ENCODE data around the gene KMT2E. TPM values are rescaled to one million over a fixed set of nuclear protein-coding genes. Genes with fewer than 3 reads are reported as not detected.

The KMT2E gene
- total and polyA plus RNA-seq, 2 donors (not counting 3 experiments of a cell fraction or from before 2014, with no cell fraction given) = 19.0 to 74.8 TPM

DNA sequence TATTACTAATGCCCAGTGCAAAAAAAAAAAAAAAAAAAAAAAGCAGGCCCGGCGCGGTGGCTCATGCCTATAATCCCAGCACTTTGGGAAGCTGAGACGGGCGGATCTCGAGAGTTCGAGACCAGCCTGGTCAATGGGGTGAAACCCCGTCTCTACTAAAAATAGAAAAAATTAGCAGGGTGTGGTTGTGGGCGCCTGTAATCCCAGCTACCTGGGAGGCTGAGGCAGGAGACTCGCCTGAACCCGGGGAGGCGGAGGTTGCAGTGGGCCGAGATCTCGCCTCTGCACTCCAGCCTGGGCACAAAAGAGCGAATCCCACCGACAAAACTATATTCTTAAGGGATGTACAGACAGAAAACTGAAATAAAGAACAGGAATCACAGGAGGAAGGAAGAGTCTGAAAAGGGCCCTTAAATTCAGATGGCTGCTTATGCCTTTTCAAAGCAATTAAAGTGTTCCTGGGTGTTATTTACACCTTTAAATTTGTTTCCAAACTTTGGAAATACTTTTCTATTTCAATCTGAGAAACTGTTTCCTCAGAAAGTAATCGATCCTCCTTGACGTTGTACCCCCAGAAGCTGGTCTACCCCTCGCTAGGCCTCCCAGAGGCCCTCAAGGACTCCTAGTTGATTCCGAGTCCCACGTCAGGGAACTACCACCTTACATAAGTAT is 2.0 kb upstream of the KMT2E start:
- Histone ChIP-seq H3K4me2 (ENCODE audit: insufficient read depth, low read length) (peak overlapping the region; percentile 100), H3K79me2 (ENCODE audit: control insufficient read depth, insufficient read depth, low read length) (peaks cover 84% of the 10 kb centered on the region), H3K9me1 (replicated peaks; ENCODE audit: control insufficient read depth, extremely low read depth, insufficient read depth, low read length) (no peaks in the 10 kb centered on the region), H3K27ac (ENCODE audit: insufficient read depth, low read depth, low read length) (peak overlapping the region; percentile 98), H4K20me1 (replicated peaks; ENCODE audit: control insufficient read depth, extremely low read depth, insufficient read depth, low read length) (peaks cover 4% of the 10 kb centered on the region), H2AFZ (ENCODE audit: low read depth, low read length) (no peak overlapping the region), H3K4me3 (replicated peaks in 1 of 3; ENCODE audit: insufficient read depth in 1 of 3, low read depth in 1 of 3, low read length in 3 of 3) (peak overlapping the region; percentile 93 to 99 (median 98)), H3K4me1 (ENCODE audit: control insufficient read depth, extremely low read depth, insufficient read depth, low read length) (peaks cover 28% of the 10 kb centered on the region), H3K9me3 (replicated peaks; ENCODE audit: control insufficient read depth, insufficient read depth, low read length) (no peaks in the 10 kb centered on the region), H3K36me3 (ENCODE audit: control insufficient read depth in 2 of 2, extremely low read depth in 1 of 2, insufficient read depth in 2 of 2, low read length in 2 of 2) (no peaks in the 10 kb centered on the region), H3K9ac (replicated peaks; ENCODE audit: extremely low read depth, insufficient read depth, low read length) (peak overlapping the region; percentile 99), H3K27me3 (ENCODE audit: control insufficient read depth in 2 of 2, insufficient read depth in 2 of 2, low read length in 2 of 2) (no peaks in the 10 kb centered on the region)
- TSS peak; percentile 22 for BruUV-seq (replicated peaks)
- ChIA-PET CTCF (interaction anchor here (6.8 kb wide), 1 partner anchor 30 kb away, joined by 97 read pairs; no protein-coding TSS in a partner anchor), POLR2A (interaction anchor here (0.6 to 5.2 kb wide), 7 partner anchors 13 to 874 kb away, joined by 3 to 35 read pairs (median 5); no protein-coding TSS in a partner anchor)
- no peak for TF ChIP-seq JUN (IDR thresholded peaks at IDR 0.05; ENCODE audit: borderline replicate concordance, insufficient read depth, insufficient read length, low read depth)
- TF ChIP-seq, protein P1, sequence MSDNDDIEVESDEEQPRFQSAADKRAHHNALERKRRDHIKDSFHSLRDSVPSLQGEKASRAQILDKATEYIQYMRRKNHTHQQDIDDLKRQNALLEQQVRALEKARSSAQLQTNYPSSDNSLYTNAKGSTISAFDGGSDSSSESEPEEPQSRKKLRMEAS (IDR thresholded peaks at IDR 0.05; ENCODE audit: insufficient read depth, insufficient read length) = no peak
- no peak for TF ChIP-seq GATA2 (IDR thresholded peaks at IDR 0.05; ENCODE audit: insufficient read depth, insufficient read length, low read depth, low read length)
- TF ChIP-seq MYC (IDR thresholded peaks at IDR 0.05; ENCODE audit: low read depth, low read length) = no peak
- no peak for TF ChIP-seq POLR2AphosphoS5 (IDR thresholded peaks at IDR 0.05; ENCODE audit: insufficient read depth, low read depth, low read length)
- TF ChIP-seq, protein P2, sequence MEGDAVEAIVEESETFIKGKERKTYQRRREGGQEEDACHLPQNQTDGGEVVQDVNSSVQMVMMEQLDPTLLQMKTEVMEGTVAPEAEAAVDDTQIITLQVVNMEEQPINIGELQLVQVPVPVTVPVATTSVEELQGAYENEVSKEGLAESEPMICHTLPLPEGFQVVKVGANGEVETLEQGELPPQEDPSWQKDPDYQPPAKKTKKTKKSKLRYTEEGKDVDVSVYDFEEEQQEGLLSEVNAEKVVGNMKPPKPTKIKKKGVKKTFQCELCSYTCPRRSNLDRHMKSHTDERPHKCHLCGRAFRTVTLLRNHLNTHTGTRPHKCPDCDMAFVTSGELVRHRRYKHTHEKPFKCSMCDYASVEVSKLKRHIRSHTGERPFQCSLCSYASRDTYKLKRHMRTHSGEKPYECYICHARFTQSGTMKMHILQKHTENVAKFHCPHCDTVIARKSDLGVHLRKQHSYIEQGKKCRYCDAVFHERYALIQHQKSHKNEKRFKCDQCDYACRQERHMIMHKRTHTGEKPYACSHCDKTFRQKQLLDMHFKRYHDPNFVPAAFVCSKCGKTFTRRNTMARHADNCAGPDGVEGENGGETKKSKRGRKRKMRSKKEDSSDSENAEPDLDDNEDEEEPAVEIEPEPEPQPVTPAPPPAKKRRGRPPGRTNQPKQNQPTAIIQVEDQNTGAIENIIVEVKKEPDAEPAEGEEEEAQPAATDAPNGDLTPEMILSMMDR (IDR thresholded peaks at IDR 0.05; ENCODE audit: extremely low read depth in 1 of 2, insufficient read depth in 1 of 2, low read depth in 1 of 2, low read length in 2 of 2) = no peak
- no peak for TF ChIP-seq POLR2A (IDR thresholded peaks at IDR 0.05; ENCODE audit: low read depth, low read length)
- TF ChIP-seq FOS (IDR thresholded peaks at IDR 0.05; ENCODE audit: borderline replicate concordance, insufficient read depth, low read length) = no peak
- no peak for TF ChIP-seq EZH2 (IDR thresholded peaks at IDR 0.05; ENCODE audit: borderline replicate concordance, low read depth, low read length, severe bottlenecking)
- FAIRE-seq (no peak), DNase-seq (ENCODE audit: low read depth, low spot score) (no peak)
- intact Hi-C loops (cut with micrococcal nuclease) (loop anchor here (2.0 to 5.0 kb wide), 2 partner anchors 475 to 1667 kb away; partner anchors contain the start of gene DNAJC2), dilution Hi-C loops (cut with MboI; ENCODE audit: extremely low pct_ligation_motif_present, low sequenced_read_pairs) (no loop called here)

Data from endothelial cell of umbilical vein (primary cell).